ENCODE data around the gene HLA-DOB. TPM values are rescaled to one million over a fixed set of nuclear protein-coding genes. Genes with fewer than 3 reads are reported as not detected.

The HLA-DOB gene
- total RNA-seq, 4 donors from 2014 or later = 0.28 to 0.82 TPM; not detected in 2

DNA sequence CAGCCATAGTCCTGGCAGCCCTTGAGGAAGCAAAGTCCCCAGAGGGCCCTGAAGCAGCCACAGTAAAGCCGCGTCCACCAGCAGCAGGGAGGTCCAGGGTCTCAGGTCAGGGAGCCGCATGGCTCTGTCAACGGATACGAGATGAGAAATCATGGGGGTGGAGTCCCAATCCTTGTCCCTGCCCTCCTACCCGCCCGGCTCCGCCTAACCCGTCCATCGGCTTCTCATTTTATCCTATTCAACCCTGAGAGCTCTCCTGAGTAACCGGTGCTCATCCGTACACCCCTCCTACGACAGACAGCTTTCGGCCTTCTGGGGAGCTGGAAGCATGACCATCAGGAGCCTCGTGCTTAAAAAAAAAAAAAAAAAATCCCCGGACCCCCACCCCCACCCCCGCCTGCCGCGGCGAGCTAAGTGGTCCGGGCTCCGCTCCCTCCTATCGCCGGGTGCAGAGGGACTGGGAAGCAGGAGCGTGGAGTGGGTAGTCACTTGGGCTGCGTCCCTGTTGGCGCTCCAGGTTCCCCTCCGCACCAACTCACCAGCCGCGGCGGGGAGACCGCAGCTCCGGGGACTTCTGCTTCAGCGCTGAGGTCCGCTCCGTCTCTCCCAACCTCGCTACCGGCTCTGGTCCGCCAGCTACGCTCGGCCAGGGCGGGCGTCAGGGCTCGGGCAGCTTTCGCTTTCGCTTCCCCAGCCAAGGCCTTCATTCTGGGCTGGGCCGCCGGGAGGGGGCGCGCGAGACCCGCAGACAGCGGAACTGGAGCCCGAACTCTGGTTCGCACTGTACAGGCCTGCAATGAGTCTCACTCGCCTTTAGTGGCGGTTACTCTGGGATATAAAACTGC, 21.5 kb upstream of the HLA-DOB start, which contains the start of gene TAP2:
TAP2 (minus strand) TSS at position 626 of the 845 bp plus-strand sequence; CDS start at position 120, 506 bp downstream.
- no peaks in the 10 kb centered on the region for H3K9me3 ChIP-seq
- H3K27ac ChIP-seq = peak within 1 kb of the TSS; percentile 98
- H3K36me3 ChIP-seq = no peaks in the 10 kb centered on the region
- peak within 1 kb of the TSS; percentile 77 to 84 for H3K4me3 ChIP-seq
- H3K27me3 ChIP-seq = no peaks in the 10 kb centered on the region
- TF ChIP-seq, protein P1, sequence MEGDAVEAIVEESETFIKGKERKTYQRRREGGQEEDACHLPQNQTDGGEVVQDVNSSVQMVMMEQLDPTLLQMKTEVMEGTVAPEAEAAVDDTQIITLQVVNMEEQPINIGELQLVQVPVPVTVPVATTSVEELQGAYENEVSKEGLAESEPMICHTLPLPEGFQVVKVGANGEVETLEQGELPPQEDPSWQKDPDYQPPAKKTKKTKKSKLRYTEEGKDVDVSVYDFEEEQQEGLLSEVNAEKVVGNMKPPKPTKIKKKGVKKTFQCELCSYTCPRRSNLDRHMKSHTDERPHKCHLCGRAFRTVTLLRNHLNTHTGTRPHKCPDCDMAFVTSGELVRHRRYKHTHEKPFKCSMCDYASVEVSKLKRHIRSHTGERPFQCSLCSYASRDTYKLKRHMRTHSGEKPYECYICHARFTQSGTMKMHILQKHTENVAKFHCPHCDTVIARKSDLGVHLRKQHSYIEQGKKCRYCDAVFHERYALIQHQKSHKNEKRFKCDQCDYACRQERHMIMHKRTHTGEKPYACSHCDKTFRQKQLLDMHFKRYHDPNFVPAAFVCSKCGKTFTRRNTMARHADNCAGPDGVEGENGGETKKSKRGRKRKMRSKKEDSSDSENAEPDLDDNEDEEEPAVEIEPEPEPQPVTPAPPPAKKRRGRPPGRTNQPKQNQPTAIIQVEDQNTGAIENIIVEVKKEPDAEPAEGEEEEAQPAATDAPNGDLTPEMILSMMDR (IDR thresholded peaks at IDR 0.05) = peak; percentile 95 to 99 (median 98)
- peak; percentile 68 to 73 for TF ChIP-seq POLR2A (IDR thresholded peaks at IDR 0.05)
- H3K4me1 ChIP-seq = no peaks in the 10 kb centered on the region
- intact Hi-C loops (cut with DNase I; ENCODE audit: low total_unique reads) = no loop called here
- DNase-seq = peak; percentile 95 to 97

DNA sequence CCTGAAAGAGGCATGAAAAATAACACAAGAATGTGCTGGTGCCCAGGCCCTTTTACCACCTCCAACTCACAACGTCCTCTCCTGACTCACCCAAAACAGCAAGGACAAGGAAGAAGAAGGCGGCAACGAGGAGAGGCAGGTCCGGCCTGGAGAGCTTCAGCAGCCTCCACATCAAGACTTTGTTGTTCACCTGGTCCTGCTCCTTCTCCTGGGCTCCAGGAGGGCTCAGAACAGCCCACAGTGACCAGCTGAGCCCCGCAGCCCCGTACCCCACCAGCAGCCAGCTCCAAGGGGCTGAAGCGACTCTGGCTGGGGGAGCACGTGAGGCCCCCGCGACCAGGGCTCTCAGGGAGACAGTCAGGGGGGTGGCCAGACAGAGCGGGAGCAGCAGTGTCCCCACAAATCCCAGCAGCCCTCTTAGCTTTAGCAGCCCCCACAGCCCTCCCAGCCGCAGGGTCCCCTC, 20.9 kb upstream of the HLA-DOB start:
- no peaks in the 10 kb centered on the region for H3K36me3 ChIP-seq
- H3K9me3 ChIP-seq = no peaks in the 10 kb centered on the region
- intact Hi-C loops (cut with DNase I; ENCODE audit: low total_unique reads) = no loop called here
- H3K27ac ChIP-seq = peak overlapping the region; percentile 98
- H3K27me3 ChIP-seq = no peaks in the 10 kb centered on the region
- peak overlapping the region; percentile 77 to 84 for H3K4me3 ChIP-seq
- TF ChIP-seq, protein P1 (IDR thresholded peaks at IDR 0.05) = no peak
- TF ChIP-seq POLR2A (IDR thresholded peaks at IDR 0.05) = peak in 1 of 2 donors; percentile 5
- H3K4me1 ChIP-seq = no peaks in the 10 kb centered on the region
- no peak for DNase-seq

DNA sequence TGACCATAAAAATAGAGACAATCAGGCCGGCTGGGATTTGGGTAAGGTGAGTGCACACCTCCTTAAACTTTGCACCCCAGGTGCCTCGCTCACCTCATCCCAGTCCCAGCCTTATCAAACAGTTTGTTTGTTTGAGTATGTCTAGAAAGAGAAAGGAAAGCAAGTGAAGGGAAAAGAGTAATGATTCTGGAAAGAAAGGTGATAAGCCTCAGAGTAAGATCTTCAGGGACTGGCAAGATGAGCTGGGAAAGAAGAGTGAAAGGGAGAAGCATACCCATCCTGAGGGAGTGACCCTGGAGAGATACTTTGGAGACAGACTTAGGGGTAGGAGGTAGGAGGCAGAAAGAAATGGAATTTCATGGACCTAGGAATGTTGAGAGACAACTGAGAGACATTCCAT, 20.1 kb upstream of the HLA-DOB start:
- H3K9me3 ChIP-seq = no peaks in the 10 kb centered on the region
- intact Hi-C loops (cut with DNase I; ENCODE audit: low total_unique reads) = no loop called here
- no peak for DNase-seq
- no peaks in the 10 kb centered on the region for H3K4me1 ChIP-seq
- no peaks in the 10 kb centered on the region for H3K27me3 ChIP-seq
- H3K4me3 ChIP-seq = no peak overlapping the region
- no peaks in the 10 kb centered on the region for H3K36me3 ChIP-seq
- TF ChIP-seq POLR2A (IDR thresholded peaks at IDR 0.05) = no peak
- TF ChIP-seq, protein P1 (IDR thresholded peaks at IDR 0.05) = no peak
- H3K27ac ChIP-seq = peak overlapping the region in 1 of 2 donors; percentile 98

DNA sequence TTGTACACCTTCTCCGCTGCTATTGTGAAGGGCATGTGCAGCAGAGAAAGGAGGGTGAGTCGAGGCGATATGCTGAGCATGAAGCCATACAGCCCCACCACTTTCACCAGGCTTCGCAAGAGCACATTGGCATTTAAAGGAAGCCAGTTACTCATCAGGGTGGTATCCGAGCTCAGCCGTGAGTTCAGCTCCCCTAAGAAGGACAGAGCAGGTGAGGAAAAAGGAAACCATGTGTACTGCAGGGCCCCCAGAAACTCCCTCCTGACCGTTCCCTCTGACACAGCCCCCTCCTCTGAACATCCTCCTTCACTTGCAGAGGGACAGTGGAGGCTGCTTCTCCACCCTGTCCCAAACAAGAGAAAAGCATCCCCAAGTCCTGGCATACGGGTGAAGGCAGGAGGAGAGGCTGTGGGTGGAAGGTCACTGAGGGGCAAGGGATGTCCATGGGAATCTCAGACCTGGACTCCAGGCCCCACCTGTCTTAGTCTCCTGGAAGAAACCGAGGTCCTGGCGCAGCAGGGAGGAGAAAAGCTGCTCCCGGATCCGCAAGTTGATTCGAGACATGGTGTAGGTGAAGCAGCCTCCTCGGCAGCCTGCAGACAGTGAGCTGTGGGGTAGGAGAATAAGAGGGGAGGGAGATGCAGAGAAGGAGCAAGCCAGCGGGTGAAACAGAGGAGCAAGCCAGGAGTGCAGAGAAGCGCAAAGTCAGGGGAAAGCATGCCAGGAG, 18.5 kb upstream of the HLA-DOB start:
- no peaks in the 10 kb centered on the region for H3K9me3 ChIP-seq
- H3K36me3 ChIP-seq = no peaks in the 10 kb centered on the region
- H3K27me3 ChIP-seq = no peaks in the 10 kb centered on the region
- intact Hi-C loops (cut with DNase I; ENCODE audit: low total_unique reads) = no loop called here
- no peak overlapping the region for H3K4me3 ChIP-seq
- no peak for DNase-seq
- no peak overlapping the region for H3K27ac ChIP-seq
- no peak for TF ChIP-seq POLR2A (IDR thresholded peaks at IDR 0.05)
- TF ChIP-seq, protein P1 (IDR thresholded peaks at IDR 0.05) = no peak
- no peaks in the 10 kb centered on the region for H3K4me1 ChIP-seq

DNA sequence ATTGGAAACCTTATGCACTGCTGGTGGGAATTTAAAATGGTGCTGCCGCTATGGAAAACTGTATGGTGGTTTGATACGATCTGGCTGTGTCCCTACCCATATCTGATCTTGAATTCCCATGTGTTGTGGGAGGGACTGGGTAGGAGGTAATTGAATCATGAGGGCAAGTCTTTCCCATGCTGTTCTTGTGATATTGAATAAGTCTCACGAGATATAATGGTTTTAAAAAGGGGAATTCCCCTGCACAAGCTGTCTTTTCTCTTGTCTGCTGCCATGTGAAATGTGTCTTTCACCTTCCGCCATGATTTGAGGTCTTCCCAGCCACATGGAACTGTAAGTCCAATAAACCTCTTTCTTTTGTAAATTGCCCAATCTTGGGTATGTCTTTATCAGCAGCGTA, 16.9 kb upstream of the HLA-DOB start:
- Histone ChIP-seq H3K4me1 (no peaks in the 10 kb centered on the region), H3K27me3 (no peaks in the 10 kb centered on the region), H3K36me3 (no peaks in the 10 kb centered on the region)

More for the DNA sequence above, 16.9 kb upstream of the HLA-DOB start:
- intact Hi-C loops (cut with DNase I; ENCODE audit: low total_unique reads) = no loop called here
- Histone ChIP-seq H3K9me3 (no peaks in the 10 kb centered on the region), H3K4me3 (no peak overlapping the region), H3K27ac (no peak overlapping the region)
- no peak for DNase-seq
- TF ChIP-seq POLR2A (IDR thresholded peaks at IDR 0.05) = no peak
- TF ChIP-seq, protein P1 (IDR thresholded peaks at IDR 0.05) = no peak

Measured in uterus (tissue), 4 donors.